Measurements from ENCODE around the gene CCDC167. TPM values are rescaled to one million over a fixed set of nuclear protein-coding genes. Genes with fewer than 3 reads are reported as not detected.
A peak's percentile ranks its signal among the peaks of the same experiment; 100 is the strongest.

Gene CCDC167
- 16.8 and 17.5 TPM in 2 replicates for total RNA-seq

DNA sequence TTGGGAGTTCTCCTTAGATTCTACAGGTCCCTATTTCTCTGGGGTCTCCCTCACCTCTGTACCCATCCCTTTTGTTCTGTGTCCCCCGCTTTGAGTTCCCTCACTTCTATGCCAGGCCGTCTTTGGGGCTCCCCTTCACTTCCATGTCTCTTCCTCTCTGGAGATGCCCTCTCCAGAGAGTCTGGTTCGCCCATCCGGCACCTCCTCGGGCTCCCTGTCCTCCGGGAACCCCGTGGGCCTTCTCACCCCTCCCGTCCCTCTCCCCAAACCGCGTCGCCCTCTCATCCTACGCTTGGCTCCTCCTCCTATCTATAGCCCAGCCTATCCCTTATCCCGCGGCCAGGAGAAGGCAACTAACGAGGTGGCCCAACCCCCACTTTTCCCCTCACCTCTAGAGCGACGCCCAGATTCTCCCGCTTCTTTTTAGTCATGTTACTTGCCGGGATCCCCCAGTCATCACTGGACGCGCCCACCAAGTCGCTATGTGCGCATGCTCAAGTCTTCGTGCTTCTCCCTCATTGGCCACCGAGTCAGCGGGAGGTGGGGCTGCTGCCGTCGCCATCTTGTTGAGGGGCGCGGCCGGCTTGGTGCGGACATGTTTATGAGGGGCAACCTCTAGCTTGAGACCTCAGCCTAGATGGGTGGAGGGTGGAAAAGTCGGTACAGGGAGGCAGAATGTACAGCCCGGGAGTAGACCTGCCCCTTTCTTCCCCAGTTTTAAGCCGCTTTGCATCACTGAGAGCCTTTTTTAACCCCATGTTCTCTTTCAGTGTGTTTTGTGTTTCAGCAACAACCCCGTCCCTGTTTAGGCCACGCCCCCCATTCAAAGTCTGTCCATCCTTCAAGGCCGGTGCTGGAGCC, at the start of gene CCDC167:
CCDC167 (minus strand) TSS at position 461 of the 861 bp plus-strand sequence; CDS start at position 431, 30 bp downstream.
- peak; percentile 97 for DNase-seq (ENCODE audit: low read depth in 2 of 2)

DNA sequence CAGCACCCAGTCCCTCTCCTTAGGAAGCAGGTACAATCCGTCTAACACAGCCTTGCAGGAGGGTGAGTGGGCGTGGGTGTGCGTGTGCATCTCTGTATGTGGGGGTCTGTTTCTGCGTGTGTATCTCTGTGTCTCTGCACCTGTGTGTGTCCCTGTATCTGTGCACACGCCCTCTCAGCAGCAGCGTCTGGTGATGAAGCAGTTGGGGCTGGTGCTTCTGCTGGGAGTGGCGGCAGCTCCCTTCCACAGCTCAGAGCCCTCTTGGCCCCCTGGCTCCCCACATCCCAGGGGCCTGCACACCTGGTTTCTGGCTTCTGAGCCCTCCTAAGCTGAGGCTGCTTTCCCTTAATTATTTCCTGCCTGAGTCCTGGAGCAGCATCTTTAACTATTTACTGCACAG, 49.5 kb upstream of the CCDC167 start:
- DNase-seq (ENCODE audit: low read depth in 2 of 2): no peak

DNA sequence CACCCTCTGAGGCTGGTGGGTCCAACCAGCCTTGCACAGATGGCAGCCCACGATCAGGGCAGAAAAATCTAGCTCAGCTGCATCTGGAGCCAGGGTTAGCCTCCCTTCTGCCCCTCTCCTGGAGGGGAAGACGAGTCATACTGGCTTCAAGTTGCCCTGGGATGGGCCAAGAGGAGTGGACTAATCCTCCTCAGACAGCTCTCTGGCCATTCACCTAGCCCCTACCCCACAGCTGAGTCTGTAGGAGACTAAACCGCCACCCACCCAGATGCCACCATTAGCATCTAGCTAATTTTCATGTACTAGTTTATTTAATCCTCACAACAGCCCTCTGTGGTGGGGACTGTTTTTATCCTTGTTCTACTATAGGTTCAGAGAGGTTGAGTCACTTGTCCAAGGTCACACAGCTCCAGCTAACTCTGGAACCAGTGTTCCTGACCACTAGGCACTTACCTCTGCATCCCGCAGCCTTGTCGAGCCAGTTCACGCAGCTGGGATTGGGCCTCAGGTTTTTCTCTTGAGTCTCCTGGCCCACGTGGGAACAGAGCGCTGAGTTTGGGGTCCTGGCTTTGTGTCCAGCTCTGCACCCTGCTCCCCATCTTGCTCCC, 48.5 kb upstream of the CCDC167 start:
- no peak for DNase-seq (ENCODE audit: low read depth in 2 of 2)

DNA sequence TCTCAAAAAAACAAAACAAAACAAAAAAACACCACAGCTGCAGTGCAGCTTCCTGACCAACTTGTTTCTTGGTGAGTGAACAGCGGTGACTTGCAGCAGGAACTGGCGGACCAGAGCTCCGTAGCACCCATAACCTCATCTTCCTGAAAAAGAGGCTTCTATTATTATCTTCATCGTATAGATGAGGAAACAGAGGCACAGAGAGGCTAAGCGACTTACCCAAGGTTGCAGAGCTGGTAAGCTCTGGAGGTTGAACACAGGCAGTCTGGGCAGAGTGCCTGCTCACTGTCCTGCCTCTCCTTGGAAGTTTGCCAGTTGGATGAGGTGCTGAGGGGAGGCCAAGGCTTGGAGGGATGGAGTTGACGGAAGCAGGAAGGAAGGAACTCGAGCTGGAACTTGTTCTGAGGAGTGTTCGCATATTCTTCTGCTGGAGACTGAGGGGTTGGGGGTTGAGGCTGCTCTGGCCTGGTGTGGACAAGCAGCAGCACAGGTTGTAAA, 47.9 kb upstream of the CCDC167 start:
- DNase-seq (ENCODE audit: low read depth in 2 of 2): peak; percentile 66 to 72

DNA sequence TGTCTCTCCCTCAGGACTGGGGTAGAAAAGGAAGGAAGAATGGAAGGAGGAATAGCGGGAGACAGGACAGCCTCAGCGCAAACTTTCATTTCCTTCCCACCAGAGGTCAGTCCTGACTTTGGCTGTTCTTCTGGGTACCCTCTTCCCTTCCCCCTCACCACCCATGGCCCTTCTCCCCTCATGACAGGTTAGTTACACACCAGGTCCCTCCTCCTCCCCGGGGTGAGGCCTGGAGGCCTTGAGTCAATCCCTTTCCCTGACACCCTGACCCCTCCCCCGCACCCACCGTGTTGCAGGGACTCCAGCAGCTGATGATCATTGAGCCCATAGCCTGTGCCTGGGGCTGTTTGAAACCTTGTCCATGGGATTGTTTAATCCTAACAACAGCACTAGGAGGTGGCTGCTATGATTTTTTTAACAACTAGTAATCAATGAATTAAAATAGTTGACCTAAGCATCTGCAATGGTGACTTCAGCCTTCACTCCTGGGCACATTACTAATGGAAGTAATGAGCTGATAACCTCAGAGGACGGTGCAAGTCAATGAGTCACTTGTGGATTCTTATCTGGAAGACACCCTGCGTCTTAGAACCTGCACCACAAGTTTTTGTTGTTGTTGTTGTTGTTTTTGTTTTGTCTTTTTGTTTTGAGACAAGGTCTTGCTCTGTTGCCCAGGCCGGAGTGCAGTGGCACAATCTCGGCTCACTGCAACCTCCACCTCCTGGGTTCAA, 46.6 kb upstream of the CCDC167 start:
- no peak for DNase-seq (ENCODE audit: low read depth in 2 of 2)

DNA sequence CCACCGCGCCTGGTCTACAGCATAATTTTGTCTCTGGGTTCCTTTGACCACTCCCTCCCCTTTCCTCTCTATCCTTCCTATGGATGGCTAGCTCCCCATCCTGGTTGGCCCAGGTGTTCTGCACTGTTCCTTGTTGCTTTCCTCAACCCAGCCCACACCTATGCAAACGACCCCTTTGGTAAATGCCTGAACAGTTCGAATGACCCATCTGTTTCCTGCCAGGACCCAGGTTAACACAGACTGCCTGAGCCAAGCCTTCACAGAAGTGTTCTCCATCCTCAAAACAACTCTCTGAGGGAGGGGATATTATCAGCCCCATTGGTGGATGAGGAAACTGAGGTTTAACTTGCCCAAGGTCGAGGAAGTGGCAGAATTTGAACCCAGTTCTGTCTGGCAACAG, 44.8 kb upstream of the CCDC167 start:
- no peak for DNase-seq (ENCODE audit: low read depth in 2 of 2)

DNA sequence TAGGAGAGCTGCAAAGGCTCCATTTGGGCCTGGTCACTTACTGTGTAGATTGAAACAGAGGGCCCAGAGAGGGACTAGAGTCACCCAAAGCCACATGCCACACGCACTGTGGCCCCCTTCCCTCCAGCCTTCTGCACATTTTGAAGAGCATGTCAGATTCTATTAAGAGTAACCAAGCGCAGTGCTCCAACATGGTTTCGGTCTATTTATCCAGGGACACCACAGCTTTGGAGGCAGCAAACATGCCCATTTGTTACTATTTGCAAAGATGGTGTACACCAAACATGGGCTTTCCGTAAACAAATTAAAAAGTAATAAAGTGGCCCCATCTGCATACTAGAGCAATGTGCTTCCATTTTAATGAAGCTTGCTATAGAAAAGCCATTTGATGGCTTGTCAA, 43.7 kb upstream of the CCDC167 start:
- DNase-seq (ENCODE audit: low read depth in 2 of 2): no peak

DNA sequence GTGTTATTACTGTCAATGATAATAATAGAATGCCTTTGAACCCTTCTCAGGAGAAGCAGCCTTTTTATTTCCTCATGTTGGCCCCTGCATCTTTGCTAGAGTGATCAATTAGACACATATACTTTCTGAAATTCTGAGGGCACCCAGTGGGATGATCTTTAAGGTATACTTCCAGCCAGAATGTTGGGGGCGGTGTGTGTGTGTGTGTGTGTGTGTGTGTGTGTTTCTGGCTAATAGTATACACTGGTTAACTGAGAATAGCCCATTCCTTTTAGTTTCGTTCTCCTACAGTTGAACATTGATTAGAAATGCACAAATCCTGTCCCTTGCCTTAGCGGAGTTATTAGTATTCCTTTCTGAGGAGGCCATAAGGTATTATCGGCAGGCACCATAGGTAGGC, 41.7 kb upstream of the CCDC167 start:
- DNase-seq (ENCODE audit: low read depth in 2 of 2): no peak

DNA sequence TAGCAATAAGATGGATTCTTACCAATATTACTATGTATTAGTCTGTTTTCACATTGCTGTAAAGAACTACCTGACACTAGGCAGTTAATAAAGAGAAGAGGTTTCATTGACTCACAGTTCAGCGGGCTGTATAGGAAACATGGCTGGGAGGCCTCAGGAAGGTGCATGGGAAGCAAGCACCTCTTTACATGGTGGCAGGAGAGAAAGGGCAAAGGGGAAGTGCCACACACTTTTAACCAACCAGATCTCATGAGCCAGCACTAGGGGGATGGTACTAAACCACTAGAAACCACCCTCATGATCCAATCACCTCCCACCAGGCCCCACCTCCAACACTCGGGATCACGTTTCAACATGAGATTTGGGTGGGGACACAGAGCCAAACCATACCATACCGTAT, 40.7 kb upstream of the CCDC167 start:
- no peak for DNase-seq (ENCODE audit: low read depth in 2 of 2)

DNA sequence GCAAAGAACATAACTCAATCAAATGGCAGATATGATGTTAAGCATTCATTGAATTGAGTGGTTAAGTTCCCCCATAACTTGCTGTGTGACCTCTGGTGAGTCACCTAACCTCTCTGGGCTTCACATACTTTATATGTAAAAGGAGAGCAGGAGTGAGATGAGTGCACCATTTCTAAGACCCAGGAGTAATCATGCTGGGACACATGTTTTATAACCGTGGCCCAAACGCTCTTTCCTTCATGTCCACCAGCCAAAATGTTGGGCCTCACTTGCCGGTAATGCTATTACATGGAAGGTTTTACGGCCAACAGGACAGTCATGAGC, 40.3 kb upstream of the CCDC167 start:
- DNase-seq (ENCODE audit: low read depth in 2 of 2): no peak

DNA sequence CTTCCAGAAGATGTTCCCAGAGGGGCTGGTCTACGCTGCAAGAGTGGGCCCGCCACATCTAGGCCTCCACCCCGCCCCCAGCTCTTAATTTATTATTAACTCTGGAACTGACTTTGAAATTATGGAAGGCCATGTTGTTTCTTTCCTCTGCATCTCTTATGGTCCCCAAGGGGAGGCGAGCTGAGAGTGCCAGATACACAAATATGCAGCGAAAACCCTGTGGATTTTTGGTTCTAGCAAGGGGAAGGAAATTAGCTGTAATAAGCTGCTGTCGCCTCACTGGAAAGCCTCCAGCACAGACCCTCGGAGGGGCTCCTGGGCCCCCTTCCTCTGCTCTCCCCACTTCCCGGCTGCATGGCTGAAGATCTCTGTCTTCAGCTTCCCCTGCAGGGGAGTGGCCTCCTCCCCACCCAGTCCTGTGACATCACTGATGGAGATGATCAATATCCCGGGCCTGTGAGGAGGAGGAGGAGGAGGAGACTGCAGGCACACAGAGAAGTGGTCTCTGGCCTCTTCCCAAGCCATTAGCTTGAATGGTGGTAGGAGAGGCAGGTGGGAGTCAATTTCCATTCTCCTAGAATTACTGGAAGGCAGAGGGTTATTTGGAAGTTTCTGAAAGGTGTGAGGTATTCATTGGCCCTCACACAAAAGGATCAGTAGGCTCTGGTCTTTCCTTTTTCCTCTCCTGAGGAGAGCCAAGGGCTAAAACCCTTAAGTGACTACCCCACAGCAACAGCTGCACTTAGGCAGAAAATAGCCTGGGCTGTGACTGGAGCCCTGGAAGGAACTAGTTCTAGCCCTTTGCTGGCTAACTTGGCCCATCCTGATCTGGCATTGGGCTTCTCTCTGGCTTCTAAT, 39.7 kb upstream of the CCDC167 start:
- DNase-seq (ENCODE audit: low read depth in 2 of 2): no peak

DNA sequence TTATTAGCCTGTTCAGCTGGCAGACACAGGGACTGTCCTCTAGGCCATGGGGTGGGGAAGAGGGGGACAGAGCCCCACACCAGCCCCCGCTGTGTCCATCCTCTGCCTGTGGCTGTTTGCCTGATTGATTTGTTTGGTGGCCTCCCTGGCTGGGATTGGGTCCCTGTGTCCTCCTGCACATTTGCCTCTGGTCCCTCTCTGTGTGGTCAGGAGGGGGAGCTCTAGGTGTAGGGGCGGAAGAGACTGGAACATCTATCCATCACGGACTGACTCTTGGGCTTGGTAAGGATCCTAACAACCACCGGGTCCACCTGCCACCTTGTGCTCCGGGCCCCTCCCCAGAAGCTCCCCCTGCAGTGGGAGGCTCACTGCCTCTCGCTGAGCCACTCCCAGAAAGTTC, 38.4 kb upstream of the CCDC167 start:
- DNase-seq (ENCODE audit: low read depth in 2 of 2): peak; percentile 52

DNA sequence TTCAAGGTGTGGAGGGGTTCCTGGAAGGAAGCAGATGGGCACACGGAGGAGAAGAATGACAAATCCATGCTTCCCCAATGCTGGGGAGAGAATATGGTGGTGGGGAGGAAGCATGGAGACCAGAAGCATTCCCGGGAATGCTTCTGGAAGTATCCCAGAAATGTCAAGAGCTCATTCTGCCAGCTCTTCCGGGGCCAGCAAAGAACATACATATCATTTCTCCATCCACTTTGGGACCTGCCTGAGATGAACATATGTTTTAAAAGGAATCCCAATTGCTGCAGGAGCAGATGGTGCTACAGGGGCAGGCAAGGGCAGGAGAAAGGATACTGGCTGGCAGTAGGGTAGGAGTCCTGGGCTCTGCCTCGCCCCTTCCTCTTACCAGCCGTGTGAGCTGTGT, 37.9 kb upstream of the CCDC167 start:
- DNase-seq (ENCODE audit: low read depth in 2 of 2): no peak

DNA sequence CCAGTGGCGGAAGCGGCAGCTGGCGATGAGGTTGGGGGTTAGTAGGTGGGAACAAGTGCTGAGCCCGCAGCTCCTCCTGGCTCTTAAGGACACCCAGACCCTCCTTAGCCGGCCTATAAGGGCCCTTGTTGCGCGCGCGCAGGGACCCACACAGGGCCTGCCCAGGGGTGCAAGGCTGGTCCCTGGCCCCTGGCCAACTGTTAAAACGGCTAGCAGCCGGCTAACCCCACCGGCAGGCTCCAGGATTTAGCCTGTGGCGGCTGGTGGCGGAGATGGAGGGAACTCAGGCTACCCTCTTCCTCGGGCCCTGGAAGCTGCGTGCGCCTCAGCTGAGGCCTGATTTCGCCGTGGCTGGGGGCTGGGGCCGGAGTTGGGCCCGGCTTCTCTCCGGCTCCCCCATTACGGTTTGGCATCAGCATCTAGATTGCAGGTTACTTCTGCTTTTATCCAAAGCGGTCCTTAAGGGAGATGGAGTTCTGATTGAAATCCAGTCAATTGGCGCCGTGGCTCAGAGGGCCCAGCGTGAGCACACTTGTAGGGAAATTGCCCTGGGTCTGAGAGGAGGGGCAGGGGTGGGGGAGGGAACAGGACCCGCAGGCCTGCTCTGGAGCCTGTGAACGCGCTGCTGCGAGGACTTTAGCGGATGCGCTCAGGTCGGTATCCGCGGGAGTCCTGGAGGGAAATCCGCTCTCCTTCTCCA, 36.9 kb upstream of the CCDC167 start:
- DNase-seq (ENCODE audit: low read depth in 2 of 2): no peak

DNA sequence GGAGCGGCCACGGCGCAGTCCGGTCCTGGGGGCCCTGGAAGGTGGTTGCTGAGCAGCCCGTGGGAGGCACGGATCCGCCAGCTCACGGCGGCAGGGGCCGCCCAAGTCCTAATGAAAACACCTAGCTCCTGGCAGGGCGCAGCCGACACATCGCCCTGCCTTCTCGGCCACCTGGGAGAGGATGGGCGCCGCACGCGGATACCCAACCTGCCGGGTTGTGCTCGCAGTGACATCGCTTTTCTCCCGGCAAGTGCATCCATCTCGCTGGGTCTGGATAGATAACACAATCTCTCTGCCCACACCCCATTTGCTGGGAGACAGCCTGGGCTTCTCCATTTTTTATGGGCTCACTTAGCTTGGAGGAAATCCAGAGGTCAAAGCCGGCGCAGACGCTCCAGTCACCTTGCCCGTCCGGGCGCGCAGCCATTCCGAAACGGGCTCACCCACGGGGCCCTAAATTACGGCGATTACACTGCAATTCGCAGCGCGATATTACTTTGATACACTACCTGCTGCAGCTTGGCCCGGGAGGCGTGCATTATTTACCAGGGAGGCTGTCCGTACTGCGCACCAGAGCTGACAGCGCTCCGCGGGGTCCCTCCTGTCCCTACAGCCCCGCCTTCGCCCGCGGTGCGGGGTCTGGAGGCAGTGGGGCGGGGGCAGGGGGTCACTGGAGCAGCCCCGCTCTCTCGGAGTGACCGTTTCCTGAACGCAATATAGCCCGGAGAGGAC, 36.2 kb upstream of the CCDC167 start:
- no peak for DNase-seq (ENCODE audit: low read depth in 2 of 2)

DNA sequence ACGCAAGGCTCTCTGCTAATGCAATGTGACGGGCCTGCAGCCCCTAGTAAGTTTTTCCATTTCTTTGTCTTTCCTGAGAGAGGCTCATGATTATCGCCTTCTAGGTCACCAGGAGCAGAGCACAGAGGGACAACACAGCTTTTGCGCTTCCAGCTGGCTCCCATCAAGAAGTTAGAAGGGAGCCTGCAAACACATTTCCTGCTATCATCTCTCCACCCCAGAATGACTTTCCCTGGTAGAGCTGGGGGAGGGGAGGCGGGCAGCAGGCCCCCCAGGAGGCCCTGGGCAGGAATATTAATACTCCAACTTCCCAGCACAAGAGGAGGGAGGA, 35.7 kb upstream of the CCDC167 start:
- DNase-seq (ENCODE audit: low read depth in 2 of 2): no peak

DNA sequence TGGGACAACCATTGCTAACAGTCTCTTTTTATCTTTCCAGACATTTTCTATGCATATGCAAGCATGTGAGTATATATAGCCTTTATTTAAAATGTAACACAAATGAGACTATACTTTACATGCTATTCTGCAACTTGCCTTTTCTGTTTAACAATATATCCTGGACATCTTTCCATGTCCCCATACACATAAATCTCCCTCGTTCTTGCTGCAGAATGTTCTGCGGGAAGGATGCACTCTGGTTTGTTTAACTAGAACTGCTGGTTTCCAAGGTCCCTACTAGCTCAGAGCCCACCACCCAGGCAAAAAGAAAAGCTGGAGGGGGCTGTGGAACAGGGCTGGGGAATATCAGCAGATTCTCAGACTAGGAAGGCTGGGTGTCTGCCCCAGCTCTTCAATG, 35.2 kb upstream of the CCDC167 start:
- no peak for DNase-seq (ENCODE audit: low read depth in 2 of 2)

DNA sequence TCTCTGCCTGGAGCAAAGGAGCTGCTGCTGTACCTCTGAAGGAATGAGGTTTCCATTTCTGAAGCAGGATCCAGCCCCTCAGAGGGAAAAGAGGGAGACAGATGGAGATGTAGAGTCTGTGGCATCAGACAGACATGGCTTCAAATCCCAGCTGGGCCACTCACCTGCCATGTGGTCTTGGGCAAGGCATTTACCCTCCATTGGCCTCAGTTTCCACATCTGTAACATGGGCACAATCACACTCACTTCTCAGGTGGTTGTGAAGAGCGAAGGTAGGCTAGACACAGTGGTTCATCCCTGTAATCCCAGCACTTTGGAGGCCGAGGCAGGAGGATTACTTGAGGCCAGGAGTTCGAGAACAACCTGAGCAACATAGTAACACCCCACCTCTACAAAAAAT, 32.4 kb upstream of the CCDC167 start:
- DNase-seq (ENCODE audit: low read depth in 2 of 2): no peak

DNA sequence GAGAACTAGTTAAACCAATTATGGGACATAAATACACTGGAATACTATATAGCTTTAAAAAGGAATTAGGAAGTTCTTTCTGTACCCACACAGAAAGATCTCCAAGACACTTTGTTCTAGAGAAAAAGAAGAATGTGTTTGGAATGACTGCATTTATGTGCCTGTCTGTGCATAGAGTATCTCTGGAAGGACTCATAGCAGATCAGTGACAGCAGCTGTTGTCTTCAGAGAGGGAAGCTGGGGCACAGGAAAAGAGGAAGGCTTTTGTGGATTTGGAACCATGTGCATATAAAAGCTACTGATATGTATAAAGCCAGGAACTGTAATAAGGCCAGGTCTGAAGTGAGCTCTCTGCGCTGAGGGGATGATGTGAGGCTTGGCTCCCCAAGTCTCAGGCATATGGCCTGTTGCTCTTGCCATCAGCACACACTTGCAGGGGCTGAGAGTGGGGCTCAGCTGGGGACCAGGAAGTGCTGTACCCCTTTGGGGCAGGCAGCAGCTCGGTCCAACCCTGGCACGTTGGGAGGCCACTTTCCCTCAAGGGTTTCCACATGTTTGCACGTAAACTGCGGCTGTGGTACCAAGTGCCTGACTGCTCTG, 31.8 kb upstream of the CCDC167 start:
- DNase-seq (ENCODE audit: low read depth in 2 of 2): no peak

DNA sequence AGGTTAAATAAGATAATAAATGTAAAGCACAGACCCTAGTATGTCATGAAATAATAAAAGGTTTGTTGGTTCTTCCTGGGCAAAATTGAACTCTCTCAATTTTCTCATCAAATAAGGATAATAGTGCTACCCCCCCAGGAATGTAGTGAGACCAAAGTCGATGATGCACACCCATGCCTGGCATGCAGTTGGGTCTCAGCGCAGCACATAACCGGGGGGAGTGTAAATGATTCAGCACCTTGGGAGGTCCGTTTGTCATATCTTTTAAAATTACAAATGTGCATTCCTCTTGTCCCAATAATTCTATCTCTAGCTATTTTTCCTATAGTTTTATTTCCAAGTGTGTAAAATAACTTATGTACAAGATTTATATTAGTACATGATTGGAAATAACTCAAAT, 31.3 kb upstream of the CCDC167 start:
- DNase-seq (ENCODE audit: low read depth in 2 of 2): no peak

All from lung microvascular endothelial cell (primary cell).